Thyroid gland (tissue), 4 donors: ENCODE measurements around the gene GFOD1. TPM values are rescaled to one million over a fixed set of nuclear protein-coding genes. Genes with fewer than 3 reads are reported as not detected.

Experiments
- DNase-seq, 2 donors: peaks; one replicate each; pipeline ENCODE4 v3.0.0-alpha.2; 2019
- H3K27ac ChIP-seq, 3 donors: fragments of 200-600 bp; sonication (generic); 1 replicate in 2 of 3; 2 replicates in 1 of 3; pipeline ENCODE4 v1.5.1; 2016 to 2019; ENCODE audit warnings: mild to moderate bottlenecking in 1 of 3, moderate library complexity in 1 of 3
- H3K27me3 ChIP-seq: fragments of 200-600 bp; sonication (generic); one replicate; pipeline ENCODE4 v1.5.1; 2019
- H3K36me3 ChIP-seq, 2 donors: fragments of 200-600 bp; sonication (generic); one replicate each; pipeline ENCODE4 v1.5.1; 2016 to 2019
- H3K4me1 ChIP-seq, 2 donors: fragments of 200-600 bp; sonication (generic); one replicate each; pipeline ENCODE4 v1.5.1; 2017 to 2019
- H3K4me3 ChIP-seq, 3 donors: fragments of 200-600 bp; sonication (generic); replicated peaks in 1 of 3; 1 replicate in 2 of 3; 2 replicates in 1 of 3; pipeline ENCODE4 v1.5.1; 2016; ENCODE audit warnings: mild to moderate bottlenecking in 1 of 3
- H3K9me3 ChIP-seq: fragments of 200-600 bp; sonication (generic); one replicate; pipeline ENCODE4 v1.5.1; 2017
- CTCF ChIP-seq, 6 experiments: fragments of 200-600 bp in 3 of 6; fragments of 450-650 bp in 3 of 6; sonication (generic) in 3 of 6; IDR thresholded peaks; one replicate each; pipeline ENCODE4 v1.5.1; 2016 to 2019; ENCODE audit warnings: antibody characterized with exemption in 6 of 6, mild to moderate bottlenecking in 2 of 6, inconsistent platforms in 1 of 6, moderate library complexity in 1 of 6
- POLR2A ChIP-seq, 2 donors: fragments of 450-650 bp; IDR thresholded peaks; one replicate each; pipeline ENCODE4 v1.6.1; 2017; ENCODE audit warnings: antibody characterized with exemption in 2 of 2, mild to moderate bottlenecking in 2 of 2, moderate library complexity in 1 of 2
- WGBS, 2 donors: methylation state at CpG; one replicate each; pipeline ENCODE4 v1.1.5; 2017; 5-methylcytosine and 5-hydroxymethylcytosine counted together
- intact Hi-C: fragments of 100-400 bp; cut with DNase I; formaldehyde crosslinking; loops from one replicate; pipeline ENCODE4 v1.15.1; 2023
- total RNA-seq, 4 donors: library from RNA; depleted of rRNA; stranded (reverse); fragments of >200 nt; gene quantifications; one replicate each; pipeline ENCODE4 v1.2.3, GENCODE V29; 2016

GFOD1 gene
- total RNA-seq, 4 donors from 2014 or later = 4.2 to 18.4 (median 8.5) TPM

GRCh38 chr6:13470238-13471140, 16.9 kb downstream of the GFOD1 start:
- H3K27me3 ChIP-seq = no peaks in the 10 kb centered on the region
- intact Hi-C loops = no loop called here
- no peaks in the 10 kb centered on the region for H3K4me1 ChIP-seq
- no peak for DNase-seq
- no peaks in the 10 kb centered on the region for H3K36me3 ChIP-seq
- no peaks in the 10 kb centered on the region for H3K9me3 ChIP-seq
- no peak overlapping the region for H3K27ac ChIP-seq
- H3K4me3 ChIP-seq = no peak overlapping the region
- 65 to 72% methylated on average over 10 of the region's 10 CpGs for WGBS, 2 donors
- no peak for TF ChIP-seq CTCF (IDR thresholded peaks at IDR 0.05)
- no peak for TF ChIP-seq POLR2A (IDR thresholded peaks at IDR 0.05)

- Histone ChIP-seq H3K4me3 (no peak overlapping the region), H3K27ac (no peak overlapping the region), H3K4me1 (no peaks in the 10 kb centered on the region), H3K9me3 (no peaks in the 10 kb centered on the region), H3K27me3 (no peaks in the 10 kb centered on the region), H3K36me3 (no peaks in the 10 kb centered on the region)
- intact Hi-C loops = no loop called here
- 93 to 98% methylated on average over 2 of the region's 2 CpGs for WGBS, 2 donors
- DNase-seq = no peak
- no peak for TF ChIP-seq POLR2A (IDR thresholded peaks at IDR 0.05)
- TF ChIP-seq CTCF (IDR thresholded peaks at IDR 0.05) = no peak
Measured at GRCh38 chr6:13469693-13470092, 17.7 kb downstream of the GFOD1 start.

- H3K27ac ChIP-seq = no peak overlapping the region
- WGBS, 2 donors = 83 to 100% methylated on average over 1 of the region's 1 CpG
- H3K4me1 ChIP-seq = no peaks in the 10 kb centered on the region
- no peaks in the 10 kb centered on the region for H3K36me3 ChIP-seq
- no peaks in the 10 kb centered on the region for H3K27me3 ChIP-seq
- TF ChIP-seq CTCF (IDR thresholded peaks at IDR 0.05) = no peak
- TF ChIP-seq POLR2A (IDR thresholded peaks at IDR 0.05) = no peak
- H3K9me3 ChIP-seq = no peaks in the 10 kb centered on the region
- H3K4me3 ChIP-seq = no peak overlapping the region
- no peak for DNase-seq
- intact Hi-C loops = no loop called here
Measured at GRCh38 chr6:13468839-13469238, 18.6 kb downstream of the GFOD1 start.

GRCh38 chr6:13467216-13467600, 20.2 kb downstream of the GFOD1 start:
- no peaks in the 10 kb centered on the region for H3K36me3 ChIP-seq
- intact Hi-C loops = no loop called here
- no peak for DNase-seq
- WGBS, 2 donors = 91 to 100% methylated on average over 3 of the region's 3 CpGs
- H3K9me3 ChIP-seq = no peaks in the 10 kb centered on the region
- H3K27me3 ChIP-seq = no peaks in the 10 kb centered on the region
- H3K4me1 ChIP-seq = no peaks in the 10 kb centered on the region
- no peak for TF ChIP-seq POLR2A (IDR thresholded peaks at IDR 0.05)
- TF ChIP-seq CTCF (IDR thresholded peaks at IDR 0.05) = no peak
- H3K4me3 ChIP-seq = no peak overlapping the region
- no peak overlapping the region for H3K27ac ChIP-seq
